Fibroblast of lung (primary cell): ENCODE results near the gene AOAH.

Source experiments
- EZH2 ChIP-seq: IDR thresholded peaks from 2 replicates; pipeline ENCODE4 v1.5.1; 2012; ENCODE audit warnings: low read length, control low read depth, mild to moderate bottlenecking; ENCODE audit errors: missing control alignments
- TF ChIP-seq, protein P1 (sequence below), 2 donors: IDR thresholded peaks in 1 of 2; conservative IDR thresholded peaks in 1 of 2; 1 replicate in 1 of 2; 2 replicates in 1 of 2; pipeline ENCODE4 v1.5.1; 2011 to 2012; ENCODE audit warnings: low read length in 2 of 2, control low read depth in 1 of 2, inconsistent platforms in 1 of 2, low read depth in 1 of 2, mild to moderate bottlenecking in 1 of 2

GRCh38 chr7:36513393-36513792 lies 210.9 kb downstream of the AOAH start:
- TF ChIP-seq, protein P1, sequence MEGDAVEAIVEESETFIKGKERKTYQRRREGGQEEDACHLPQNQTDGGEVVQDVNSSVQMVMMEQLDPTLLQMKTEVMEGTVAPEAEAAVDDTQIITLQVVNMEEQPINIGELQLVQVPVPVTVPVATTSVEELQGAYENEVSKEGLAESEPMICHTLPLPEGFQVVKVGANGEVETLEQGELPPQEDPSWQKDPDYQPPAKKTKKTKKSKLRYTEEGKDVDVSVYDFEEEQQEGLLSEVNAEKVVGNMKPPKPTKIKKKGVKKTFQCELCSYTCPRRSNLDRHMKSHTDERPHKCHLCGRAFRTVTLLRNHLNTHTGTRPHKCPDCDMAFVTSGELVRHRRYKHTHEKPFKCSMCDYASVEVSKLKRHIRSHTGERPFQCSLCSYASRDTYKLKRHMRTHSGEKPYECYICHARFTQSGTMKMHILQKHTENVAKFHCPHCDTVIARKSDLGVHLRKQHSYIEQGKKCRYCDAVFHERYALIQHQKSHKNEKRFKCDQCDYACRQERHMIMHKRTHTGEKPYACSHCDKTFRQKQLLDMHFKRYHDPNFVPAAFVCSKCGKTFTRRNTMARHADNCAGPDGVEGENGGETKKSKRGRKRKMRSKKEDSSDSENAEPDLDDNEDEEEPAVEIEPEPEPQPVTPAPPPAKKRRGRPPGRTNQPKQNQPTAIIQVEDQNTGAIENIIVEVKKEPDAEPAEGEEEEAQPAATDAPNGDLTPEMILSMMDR (conservative IDR thresholded peaks at IDR 0.05 in 1 of 2, IDR thresholded peaks at IDR 0.05 in 1 of 2; ENCODE audit: low read depth in 1 of 2, low read length in 2 of 2), result no peak
- TF ChIP-seq EZH2, result no peak
